NCI-H2227 treated with DMSO at 0.1 percent for 48 hours (cell line): Measurements from ENCODE around the gene CASQ2.

ENCODE experiments used
- DNase-seq: peaks from one replicate; lab custom pipeline; 2025; lab: John Stamatoyannopoulos, UW

Gene CASQ2

DNA sequence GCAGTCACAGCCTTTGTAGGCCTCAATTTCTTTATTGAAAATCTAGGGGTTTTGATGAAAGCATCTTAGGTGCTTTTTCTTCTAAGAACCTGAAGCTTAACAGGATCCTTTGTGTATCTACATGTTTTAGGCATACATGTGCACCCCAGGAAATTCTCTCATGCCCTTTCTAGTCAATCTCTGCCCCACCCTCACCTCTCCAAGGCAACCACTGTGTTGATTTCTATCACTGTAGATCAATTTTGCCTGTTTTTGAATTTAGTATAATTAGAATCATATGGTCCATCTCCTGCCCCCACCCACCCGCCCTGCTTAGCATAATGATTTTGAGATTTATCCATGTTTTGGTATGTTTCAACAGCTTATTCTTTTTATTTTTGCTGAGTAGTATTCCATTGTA, 107.4 kb downstream of the CASQ2 start:
- no peak for DNase-seq

DNA sequence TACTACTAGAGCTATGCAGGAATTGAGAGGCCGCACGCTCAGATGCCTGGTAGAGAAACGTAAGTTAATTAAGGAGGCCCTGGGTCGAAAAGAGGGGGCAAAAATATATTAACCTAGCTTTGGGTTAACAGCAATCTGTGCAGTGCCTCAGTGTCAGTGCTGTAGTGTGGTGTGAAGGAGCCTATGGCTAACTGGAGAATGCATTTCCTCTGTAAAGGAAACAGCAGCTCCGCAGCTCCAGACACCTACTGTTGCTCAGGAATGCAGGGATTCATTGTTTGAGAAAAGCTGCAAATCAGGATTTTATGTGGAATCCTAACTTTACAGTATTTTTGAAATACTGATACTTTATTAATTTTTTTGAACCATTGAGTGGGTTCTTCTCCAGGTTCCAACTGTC, 108.4 kb downstream of the CASQ2 start:
- no peak for DNase-seq

DNA sequence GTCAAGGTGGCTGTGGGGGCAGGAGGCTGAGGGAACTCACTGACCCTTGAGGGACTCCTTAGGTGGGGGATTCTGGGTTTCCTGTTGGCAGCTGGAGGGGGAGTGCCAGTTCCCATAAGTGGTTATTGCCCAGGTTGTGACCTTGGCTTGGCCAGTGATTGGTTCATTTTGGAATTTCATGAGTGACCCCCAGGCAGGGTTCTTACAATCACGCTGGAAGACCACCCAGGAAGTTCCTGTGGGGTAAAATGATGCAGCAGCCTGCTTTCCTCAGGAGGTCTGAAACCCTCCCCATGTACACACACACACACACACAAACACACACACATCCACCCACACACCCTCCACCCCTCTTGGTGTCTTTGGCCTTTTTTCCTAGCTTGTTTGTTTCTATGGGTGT, 109.9 kb downstream of the CASQ2 start:
- no peak for DNase-seq

DNA sequence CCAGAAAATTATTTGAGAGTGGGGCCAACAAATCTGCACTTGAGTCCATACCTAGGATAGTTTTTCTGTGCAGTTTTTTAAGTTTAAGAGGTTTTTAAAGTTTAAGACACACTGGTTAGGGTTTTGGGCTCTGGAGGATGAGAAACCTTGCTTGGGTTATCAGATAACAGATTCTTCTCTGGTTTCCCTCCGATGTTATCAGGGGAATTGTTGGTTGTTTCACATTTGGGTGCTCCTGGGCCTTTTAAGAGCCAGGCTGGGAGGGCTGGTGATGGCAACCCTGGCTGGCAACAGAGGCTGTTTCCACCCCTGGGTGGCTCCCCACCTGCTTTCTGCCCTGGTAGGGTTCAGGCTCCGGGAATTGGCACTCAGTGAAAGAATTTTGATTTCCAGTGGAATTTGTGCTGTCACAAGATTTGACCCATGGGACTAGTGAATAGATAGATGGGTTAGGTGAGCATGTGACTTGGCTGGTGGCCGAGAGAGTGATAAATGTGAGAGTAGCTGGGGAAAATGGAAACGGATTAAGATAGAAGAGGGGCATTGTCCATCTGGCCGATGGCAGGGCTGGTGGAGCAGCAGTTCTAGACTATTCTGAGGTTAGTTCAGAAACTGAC, 111.9 kb downstream of the CASQ2 start:
- no peak for DNase-seq

DNA sequence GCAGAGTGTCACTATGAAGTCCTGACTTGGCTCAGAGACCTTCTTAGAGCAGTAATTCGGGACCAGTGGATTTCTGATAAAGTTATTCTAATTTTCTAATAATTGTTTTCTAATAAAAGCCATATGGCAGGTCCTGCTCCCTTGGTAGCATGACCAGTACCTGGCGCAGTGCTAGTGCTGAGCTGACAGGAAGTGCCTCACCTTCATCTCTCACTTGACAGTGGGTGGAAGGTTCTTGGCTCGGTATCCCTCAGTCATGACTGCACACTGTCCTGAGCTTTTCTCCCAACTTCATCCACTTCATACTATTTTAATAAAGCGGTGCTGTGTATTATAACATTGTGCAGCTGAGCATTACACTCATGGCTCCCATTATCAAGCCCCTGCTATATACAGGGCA, 112.6 kb downstream of the CASQ2 start:
- DNase-seq, result no peak

DNA sequence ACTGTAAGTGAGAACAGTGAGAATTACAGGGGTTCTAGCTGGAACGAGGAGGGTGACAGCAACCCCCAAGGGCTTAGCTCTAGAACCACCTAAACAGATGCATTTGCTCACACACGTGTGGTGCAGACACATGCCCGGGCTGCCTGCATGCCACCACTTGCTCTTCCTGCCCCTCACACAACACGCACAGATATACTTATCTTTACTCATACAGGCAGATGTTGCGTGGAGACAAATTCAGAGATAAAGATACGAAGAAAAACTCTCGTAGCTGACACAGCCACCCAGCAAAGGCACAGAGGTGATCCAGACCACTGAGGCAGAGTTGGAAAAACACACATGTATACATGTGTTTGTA, 113.2 kb downstream of the CASQ2 start:
- DNase-seq, result no peak

DNA sequence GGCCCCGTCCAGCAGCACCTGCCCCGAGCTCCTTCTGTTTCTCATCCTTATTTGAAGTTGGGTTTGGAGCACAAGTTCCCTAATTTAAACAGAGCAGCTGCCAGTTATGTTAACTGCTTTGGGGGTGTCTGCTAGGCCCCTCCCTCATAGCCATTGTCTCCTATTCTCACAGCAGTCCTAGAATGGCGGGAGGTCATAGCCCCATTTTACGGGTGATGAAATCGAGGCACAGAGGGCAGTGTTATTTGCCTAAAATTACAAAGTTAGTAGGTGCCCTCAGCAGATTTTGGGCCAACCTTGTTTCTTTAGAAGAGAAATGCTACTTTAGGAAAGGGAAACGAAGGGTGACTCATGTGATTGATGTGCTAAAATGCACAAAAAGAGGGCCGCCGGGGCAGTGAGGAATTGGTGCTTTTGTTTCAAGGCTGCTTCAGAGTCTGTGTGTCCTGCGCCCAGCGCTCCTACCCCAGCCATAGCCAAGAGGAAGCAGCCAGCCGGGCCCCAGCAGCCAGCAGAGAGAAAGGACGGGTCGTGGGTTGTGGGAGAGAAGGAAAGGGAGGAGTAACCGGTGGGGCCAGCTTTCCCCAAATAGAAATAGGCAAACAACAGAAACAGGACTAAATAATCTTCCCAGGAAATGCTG, 113.7 kb downstream of the CASQ2 start:
- no peak for DNase-seq

DNA sequence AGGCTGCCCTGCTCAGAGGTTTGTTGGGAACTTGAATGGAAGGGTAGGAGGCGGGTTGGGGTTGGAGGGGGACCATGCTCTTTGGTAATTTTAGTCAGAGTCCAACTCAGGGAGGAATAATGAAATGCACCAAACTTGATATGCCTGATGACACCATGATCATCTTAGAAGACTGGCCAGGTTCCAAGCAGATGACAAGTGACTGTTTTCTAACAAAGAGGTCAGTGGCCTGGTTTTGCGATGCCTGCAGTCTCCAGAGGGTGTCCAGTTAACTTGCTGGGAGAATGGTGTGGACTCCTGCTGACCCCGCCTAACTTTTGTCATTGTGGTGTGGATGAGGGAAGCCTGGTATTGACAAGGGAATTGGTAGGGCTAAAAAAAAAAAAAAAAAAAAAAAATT, 114.4 kb downstream of the CASQ2 start:
- DNase-seq, result no peak

DNA sequence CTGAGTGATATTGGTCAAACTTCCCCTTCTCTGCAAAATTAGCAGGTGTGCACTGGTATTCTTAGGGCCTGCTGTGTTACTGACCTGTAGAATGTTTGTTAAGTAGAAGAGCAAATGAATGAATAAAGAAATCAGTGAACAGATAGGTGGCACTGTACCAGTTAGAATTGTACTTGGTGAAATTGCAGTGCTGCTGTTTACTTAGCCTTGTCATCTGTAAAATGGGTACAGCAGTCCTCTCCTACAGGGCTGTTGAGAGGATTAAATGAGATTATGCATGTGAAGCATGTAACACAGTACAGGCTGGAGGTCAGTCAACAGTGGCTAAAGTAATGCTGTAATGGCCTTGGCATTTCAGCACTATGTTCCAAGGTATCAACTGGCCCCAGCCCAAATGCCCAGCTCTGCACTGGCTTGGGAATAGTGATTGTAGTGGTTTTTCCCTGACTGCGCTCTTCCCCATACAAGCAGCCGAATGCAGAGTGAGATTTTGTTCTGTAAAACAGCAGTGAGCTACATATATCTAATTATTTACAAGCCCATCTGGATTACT, 116.2 kb downstream of the CASQ2 start:
- DNase-seq, result no peak

DNA sequence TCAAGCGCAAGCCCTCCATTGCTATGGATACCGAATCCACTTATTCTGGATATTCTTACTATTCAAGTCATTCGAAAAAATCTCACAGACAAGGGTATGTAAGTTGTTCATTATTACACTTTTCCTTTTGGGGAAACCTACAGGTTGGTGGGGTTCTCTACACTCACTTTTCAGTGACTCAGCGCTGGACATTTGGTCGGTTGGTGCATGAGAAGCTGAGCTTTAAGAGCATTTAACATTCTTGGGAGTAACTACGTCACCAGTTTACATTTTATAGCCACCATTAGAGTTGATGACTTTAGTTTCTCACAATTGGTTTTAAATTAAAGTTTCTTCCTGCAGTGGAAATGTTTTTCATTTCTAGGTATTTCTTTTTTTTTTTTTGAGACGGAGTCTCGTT, 117.1 kb downstream of the CASQ2 start:
- no peak for DNase-seq

DNA sequence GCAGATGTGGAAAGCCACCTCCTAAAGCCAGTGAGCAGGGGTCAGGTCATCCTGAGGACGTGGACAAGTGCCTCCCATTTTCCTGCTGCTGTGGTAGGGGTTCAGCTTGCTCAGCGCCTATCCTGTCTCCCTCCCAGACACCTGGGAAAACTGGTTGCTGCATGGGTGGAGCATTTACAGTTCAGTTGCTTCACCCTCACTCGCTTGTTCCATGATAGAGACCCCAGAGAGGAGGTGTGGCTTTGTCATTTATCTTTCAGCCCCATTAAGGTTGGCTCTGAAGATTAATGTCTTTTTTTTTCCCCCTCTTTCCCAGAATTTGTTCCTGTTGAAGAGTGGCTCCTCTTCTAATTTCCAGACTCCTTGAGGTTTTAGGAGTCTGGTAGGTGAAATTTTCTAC, 117.6 kb downstream of the CASQ2 start:
- no peak for DNase-seq
